Skeletal muscle tissue (tissue), 4 donors: ENCODE results near the gene ESF1. TPM values are rescaled to one million over a fixed set of nuclear protein-coding genes. Genes with fewer than 3 reads are reported as not detected.

ENCODE experiments used
- H3K27ac ChIP-seq: one replicate; pipeline ENCODE4 v1.7.0; 2013; ENCODE audit warnings: mild to moderate bottlenecking, low read depth, low read length, inconsistent platforms
- H3K27me3 ChIP-seq, 3 donors: one replicate each; pipeline ENCODE4 v1.7.0; 2013; ENCODE audit warnings: low read length in 3 of 3; ENCODE audit not compliant: control insufficient read depth in 3 of 3, insufficient read depth in 3 of 3
- H3K36me3 ChIP-seq, 3 donors: one replicate each; pipeline ENCODE4 v1.7.0; 2013; ENCODE audit warnings: low read length in 3 of 3; ENCODE audit not compliant: control insufficient read depth in 3 of 3, insufficient read depth in 3 of 3
- H3K4me1 ChIP-seq, 3 donors: one replicate each; pipeline ENCODE4 v1.7.0; 2013; ENCODE audit warnings: low read length in 3 of 3, mild to moderate bottlenecking in 3 of 3; ENCODE audit not compliant: control insufficient read depth in 3 of 3, insufficient read depth in 3 of 3
- H3K4me3 ChIP-seq, 3 donors: one replicate each; pipeline ENCODE4 v1.7.0; 2013; ENCODE audit warnings: low read length in 3 of 3
- H3K9ac ChIP-seq, 3 donors: one replicate each; pipeline ENCODE4 v1.7.0; 2013; ENCODE audit warnings: low read length in 3 of 3, mild to moderate bottlenecking in 3 of 3, moderate library complexity in 2 of 3, low read depth in 1 of 3
- H3K9me3 ChIP-seq, 3 donors: one replicate each; pipeline ENCODE4 v1.7.0; 2013; ENCODE audit warnings: low read length in 3 of 3; ENCODE audit not compliant: control insufficient read depth in 3 of 3
- total RNA-seq: library from RNA; depleted of rRNA; stranded (reverse); fragments of >200 nt; gene quantifications from one replicate; pipeline ENCODE4 v1.2.3, GENCODE V29; 2014
- donor health status: Osteomylitis.

Gene ESF1
- total RNA-seq, 1 donor from 2014 or later = 5.7 TPM

DNA sequence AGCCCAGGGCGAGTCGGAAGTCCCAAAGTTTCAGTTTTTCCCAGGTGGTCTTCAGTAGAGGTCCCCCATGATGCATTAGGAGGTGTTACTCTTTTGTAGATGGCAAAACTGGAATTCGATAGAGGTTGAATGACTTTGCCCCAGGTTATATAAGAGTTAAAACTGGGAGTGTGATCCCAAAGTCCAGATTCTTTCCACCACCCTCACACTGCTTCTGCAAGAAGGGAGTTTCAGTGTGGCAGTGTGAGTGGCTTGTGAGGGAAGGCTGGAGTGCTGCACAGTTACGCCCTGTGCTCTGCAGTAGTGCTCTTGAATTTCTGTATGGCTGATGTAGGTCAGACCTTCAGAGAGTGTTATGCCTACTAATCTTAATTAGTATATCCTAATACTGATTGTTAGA is 30.0 kb upstream of the ESF1 start:
- Histone ChIP-seq H3K36me3 (peaks cover 37 to 78% (median 65%) of the 10 kb centered on the region in 3 donors), H3K27ac (no peak overlapping the region), H3K4me3 (no peak overlapping the region), H3K27me3 (no peaks in the 10 kb centered on the region), H3K9ac (no peak overlapping the region), H3K4me1 (no peaks in the 10 kb centered on the region), H3K9me3 (no peaks in the 10 kb centered on the region)

DNA sequence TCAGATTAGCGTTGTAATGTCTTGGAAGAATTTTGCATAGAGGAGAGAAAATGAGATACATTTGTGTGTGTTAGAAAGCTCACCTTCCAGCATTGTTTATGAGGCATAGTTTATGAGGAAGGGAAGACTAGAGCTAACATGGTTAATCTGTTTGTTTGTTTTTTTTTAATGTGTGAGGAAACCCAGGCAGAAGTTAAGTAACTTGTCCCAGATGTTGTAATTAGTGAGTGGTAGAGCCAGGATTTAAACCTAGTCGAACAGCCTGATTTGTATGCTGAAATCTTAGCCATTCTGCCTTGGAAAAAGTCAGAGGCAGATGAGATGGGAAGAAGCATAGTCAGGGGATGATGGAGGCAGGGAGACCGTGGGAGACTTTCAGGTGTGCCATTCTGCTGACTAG is 29.2 kb upstream of the ESF1 start:
- peaks cover 38 to 86% (median 72%) of the 10 kb centered on the region in 3 donors for H3K36me3 ChIP-seq

DNA sequence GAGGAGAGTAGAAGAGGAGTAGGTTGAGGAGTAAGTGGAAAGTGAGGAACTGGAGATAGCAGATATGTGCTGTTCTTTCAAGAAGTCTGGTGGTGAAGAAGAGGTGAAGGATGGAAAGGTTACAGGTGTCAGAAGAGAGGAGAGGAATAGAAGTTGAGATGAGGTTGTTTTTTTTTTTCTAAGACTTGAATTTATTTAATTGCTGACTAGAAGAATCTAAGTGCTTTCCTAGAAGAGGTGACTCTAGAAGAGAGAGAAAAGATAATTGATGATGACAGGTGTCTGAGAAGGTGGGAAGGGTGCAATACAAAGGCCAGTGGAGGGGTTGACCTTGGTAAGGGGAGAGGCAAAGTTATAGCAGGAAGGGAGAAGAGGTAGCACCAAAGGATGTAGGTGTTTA is 25.7 kb upstream of the ESF1 start:
- Histone ChIP-seq H3K36me3 (peaks cover 26 to 66% (median 65%) of the 10 kb centered on the region in 3 donors), H3K4me1 (no peaks in the 10 kb centered on the region), H3K4me3 (no peak overlapping the region), H3K27ac (no peak overlapping the region), H3K9me3 (no peaks in the 10 kb centered on the region), H3K27me3 (no peaks in the 10 kb centered on the region), H3K9ac (no peak overlapping the region)

More for the DNA sequence above, 29.2 kb upstream of the ESF1 start:
- Histone ChIP-seq H3K27me3 (no peaks in the 10 kb centered on the region), H3K9me3 (no peaks in the 10 kb centered on the region), H3K27ac (no peak overlapping the region), H3K4me1 (no peaks in the 10 kb centered on the region), H3K9ac (no peak overlapping the region), H3K4me3 (no peak overlapping the region)

DNA sequence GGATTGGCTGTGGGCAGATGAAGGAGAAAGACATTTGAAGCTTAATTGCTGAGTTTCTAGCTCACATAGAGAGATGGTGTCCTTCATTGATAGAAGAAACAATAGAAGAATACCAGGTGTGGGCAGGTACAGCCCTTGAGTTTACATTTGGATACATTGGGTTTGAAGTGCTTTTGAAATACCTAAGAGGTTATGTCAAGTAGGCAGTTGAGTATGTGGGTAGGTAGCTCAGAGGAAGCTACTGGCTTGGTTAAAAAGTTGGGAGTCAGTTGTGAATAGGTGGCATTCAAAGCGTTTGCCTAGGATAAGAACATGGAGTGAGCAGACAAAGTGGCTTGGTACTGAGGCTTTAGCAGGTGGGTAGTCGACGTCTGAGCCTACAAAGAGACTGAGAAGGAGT is 25.1 kb upstream of the ESF1 start:
- Histone ChIP-seq H3K27ac (no peak overlapping the region), H3K9ac (no peak overlapping the region), H3K4me1 (no peaks in the 10 kb centered on the region), H3K9me3 (no peaks in the 10 kb centered on the region), H3K27me3 (no peaks in the 10 kb centered on the region), H3K36me3 (peaks cover 26 to 65% (median 61%) of the 10 kb centered on the region in 3 donors), H3K4me3 (no peak overlapping the region)

DNA sequence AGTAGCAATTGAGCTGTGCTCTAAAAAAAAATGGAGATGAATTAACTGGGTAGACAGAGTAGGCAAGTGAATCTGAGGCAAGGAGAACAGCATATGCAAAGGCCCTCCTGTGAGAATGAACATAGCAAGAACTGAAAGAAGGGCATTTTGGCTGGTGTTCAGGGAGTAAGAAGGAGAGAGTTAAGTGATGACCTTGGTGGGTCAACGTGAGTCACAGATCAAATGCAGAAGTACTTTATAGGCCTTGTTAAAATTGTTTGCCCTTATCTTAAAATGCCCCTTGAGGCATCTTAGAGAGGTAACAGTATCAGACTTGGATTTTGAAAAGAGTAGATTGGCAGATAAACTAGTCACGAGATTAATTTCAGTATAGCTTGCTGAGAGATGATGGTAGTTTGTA is 24.7 kb upstream of the ESF1 start:
- Histone ChIP-seq H3K4me1 (no peaks in the 10 kb centered on the region), H3K4me3 (no peak overlapping the region), H3K9ac (no peak overlapping the region), H3K27ac (no peak overlapping the region), H3K27me3 (no peaks in the 10 kb centered on the region), H3K36me3 (peaks cover 26 to 64% (median 56%) of the 10 kb centered on the region in 3 donors), H3K9me3 (no peaks in the 10 kb centered on the region)

DNA sequence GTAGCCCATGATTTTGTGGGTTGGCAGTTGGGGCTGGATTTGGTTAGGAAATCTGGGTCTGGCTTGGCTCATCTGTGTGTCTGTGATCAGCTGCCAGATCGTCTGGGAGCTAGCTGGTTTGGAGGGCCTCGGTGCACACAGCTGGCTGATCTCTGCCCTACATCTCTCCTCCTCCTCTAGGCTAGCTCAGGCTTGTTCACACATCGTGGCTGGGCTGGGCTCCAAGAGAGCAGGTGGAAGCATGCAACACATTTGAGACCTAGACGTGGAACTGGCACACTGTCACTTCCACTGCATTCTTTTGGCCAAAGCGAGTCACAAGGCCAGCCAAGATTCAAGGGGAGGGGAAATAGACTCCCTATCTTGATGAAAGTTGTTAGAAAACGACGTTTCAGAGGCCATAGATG is 16.0 kb upstream of the ESF1 start:
- H3K27me3 ChIP-seq = no peaks in the 10 kb centered on the region
- peaks cover 7 to 14% (median 9%) of the 10 kb centered on the region in 3 donors for H3K4me1 ChIP-seq
- H3K9me3 ChIP-seq = no peaks in the 10 kb centered on the region
- no peak overlapping the region for H3K9ac ChIP-seq
- H3K4me3 ChIP-seq = no peak overlapping the region
- H3K36me3 ChIP-seq = peaks cover 31 to 44% (median 37%) of the 10 kb centered on the region in 3 donors
- peak overlapping the region; percentile 48 for H3K27ac ChIP-seq

DNA sequence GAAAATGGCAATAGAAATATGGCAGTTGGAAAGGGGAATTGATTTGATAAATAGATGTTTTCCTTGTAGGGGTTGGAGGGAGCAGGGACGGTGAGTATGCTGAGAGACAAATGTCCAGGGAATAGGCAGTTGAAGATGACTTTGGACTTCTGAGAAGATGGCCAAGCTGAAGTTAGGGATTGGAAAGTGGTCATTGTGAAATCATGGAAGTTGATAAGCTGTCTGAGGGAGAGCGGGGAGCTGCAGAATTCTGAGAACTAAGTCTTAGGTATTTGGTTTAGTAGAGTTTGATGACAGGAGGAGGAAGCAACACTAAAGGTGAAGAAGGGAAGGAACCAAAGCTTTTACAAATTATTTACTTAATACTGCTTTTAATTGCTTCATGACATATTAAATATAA is 15.3 kb upstream of the ESF1 start:
- H3K4me1 ChIP-seq = peaks cover 7 to 14% (median 9%) of the 10 kb centered on the region in 3 donors
- no peaks in the 10 kb centered on the region for H3K9me3 ChIP-seq
- H3K9ac ChIP-seq = no peak overlapping the region
- H3K27ac ChIP-seq = no peak overlapping the region
- H3K27me3 ChIP-seq = no peaks in the 10 kb centered on the region
- no peak overlapping the region for H3K4me3 ChIP-seq
- peaks cover 36 to 45% (median 45%) of the 10 kb centered on the region in 3 donors for H3K36me3 ChIP-seq

DNA sequence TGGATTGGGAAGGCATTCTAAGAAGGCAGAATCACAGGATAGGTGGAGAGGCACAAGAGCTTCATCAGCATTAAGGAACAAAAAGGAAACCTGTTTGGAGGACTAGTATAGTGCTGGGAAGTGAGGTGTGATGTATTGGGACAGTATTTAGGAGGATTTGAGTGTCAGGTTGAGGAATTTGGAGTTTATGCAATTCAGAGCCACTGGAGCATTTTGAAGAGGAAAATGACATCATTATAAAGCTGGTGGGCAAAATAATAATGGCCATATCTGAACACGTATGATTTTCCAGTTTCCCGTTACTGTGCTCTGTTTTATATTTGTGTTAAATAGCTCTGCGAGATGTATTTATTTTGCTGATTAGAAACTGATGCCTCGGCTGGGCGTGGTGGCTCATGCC is 14.3 kb upstream of the ESF1 start:
- peaks cover 33 to 51% (median 48%) of the 10 kb centered on the region in 3 donors for H3K36me3 ChIP-seq
- no peaks in the 10 kb centered on the region for H3K27me3 ChIP-seq
- no peaks in the 10 kb centered on the region for H3K9me3 ChIP-seq
- H3K9ac ChIP-seq = no peak overlapping the region
- peaks cover 7 to 14% (median 9%) of the 10 kb centered on the region in 3 donors for H3K4me1 ChIP-seq
- no peak overlapping the region for H3K27ac ChIP-seq
- H3K4me3 ChIP-seq = no peak overlapping the region

DNA sequence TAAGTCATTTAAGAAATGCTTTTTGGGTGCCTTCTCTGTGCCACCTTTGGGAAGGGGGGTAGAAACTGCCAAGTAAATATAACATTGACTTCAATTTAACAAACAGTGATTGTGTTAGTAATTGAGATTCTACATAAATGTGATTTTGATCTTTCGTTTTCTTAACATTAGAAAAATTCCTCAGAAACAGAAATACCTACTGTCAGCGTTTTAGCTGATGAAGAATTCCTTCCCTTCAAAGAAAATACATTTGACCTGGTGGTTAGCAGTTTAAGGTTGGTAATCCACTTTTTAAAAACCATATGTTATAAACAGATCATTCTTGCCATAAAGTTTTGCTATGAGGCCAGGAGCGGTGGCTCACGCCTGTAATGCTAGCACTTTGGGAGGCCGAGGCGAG is 9.9 kb upstream of the ESF1 start:
- Histone ChIP-seq H3K4me1 (peaks cover 13 to 20% (median 15%) of the 10 kb centered on the region in 3 donors), H3K27ac (no peak overlapping the region), H3K4me3 (no peak overlapping the region), H3K27me3 (no peaks in the 10 kb centered on the region), H3K9ac (no peak overlapping the region), H3K36me3 (peaks cover 40 to 59% (median 59%) of the 10 kb centered on the region in 3 donors), H3K9me3 (no peaks in the 10 kb centered on the region)

DNA sequence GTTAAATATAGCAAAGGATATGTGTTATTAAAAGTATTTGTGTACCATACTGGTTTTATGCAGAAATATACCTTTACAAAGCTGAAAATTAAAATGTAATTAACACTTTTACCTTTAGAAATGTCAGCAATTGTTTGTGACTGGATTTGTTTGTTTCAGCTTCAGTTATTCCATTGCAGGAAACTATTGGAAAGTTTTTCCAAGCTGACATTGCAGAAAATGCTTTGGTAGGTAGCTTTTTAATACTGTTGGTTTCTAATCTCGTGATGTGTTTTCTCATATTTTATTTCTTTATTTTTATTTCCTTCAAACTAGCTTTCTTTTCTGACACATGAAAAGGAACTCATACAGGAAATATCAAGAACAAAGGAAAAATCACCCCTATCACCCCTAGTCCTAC is 8.3 kb upstream of the ESF1 start:
- H3K36me3 ChIP-seq = peaks cover 39 to 60% (median 53%) of the 10 kb centered on the region in 3 donors
- no peak overlapping the region for H3K9ac ChIP-seq
- no peaks in the 10 kb centered on the region for H3K9me3 ChIP-seq
- H3K4me1 ChIP-seq = peaks cover 13 to 18% (median 15%) of the 10 kb centered on the region in 3 donors
- no peak overlapping the region for H3K4me3 ChIP-seq
- no peaks in the 10 kb centered on the region for H3K27me3 ChIP-seq
- H3K27ac ChIP-seq = no peak overlapping the region
